Measurements from ENCODE around the gene PRELID1. TPM values are rescaled to one million over a fixed set of nuclear protein-coding genes. Genes with fewer than 3 reads are reported as not detected.

PRELID1 gene
- total RNA-seq, 1 donor from 2014 or later: 39.1 TPM

- Histone ChIP-seq H3K36me3 (ENCODE audit: control insufficient read depth in 3 of 3, insufficient read depth in 3 of 3, low read length in 3 of 3) (peaks cover 42 to 59% (median 51%) of the 10 kb centered on the region in 3 donors), H3K27ac (ENCODE audit: low read depth, low read length) (no peak overlapping the region), H3K4me3 (ENCODE audit: low read length in 3 of 3) (no peak overlapping the region)
Observed at GRCh38 chr5:177296581-177296980, 7.0 kb upstream of the PRELID1 start.

GRCh38 chr5:177297922-177298321 lies 5.7 kb upstream of the PRELID1 start:
- H3K36me3 ChIP-seq (ENCODE audit: control insufficient read depth in 3 of 3, insufficient read depth in 3 of 3, low read length in 3 of 3): peaks cover 33 to 50% (median 41%) of the 10 kb centered on the region in 3 donors
- no peak overlapping the region for H3K27ac ChIP-seq (ENCODE audit: low read depth, low read length)
- H3K9me3 ChIP-seq (ENCODE audit: control insufficient read depth in 3 of 3, low read length in 3 of 3): no peaks in the 10 kb centered on the region
- H3K4me3 ChIP-seq (ENCODE audit: low read length in 3 of 3): no peak overlapping the region
- peaks cover 23 to 50% (median 34%) of the 10 kb centered on the region in 3 donors for H3K4me1 ChIP-seq (ENCODE audit: control insufficient read depth in 3 of 3, insufficient read depth in 3 of 3, low read length in 3 of 3)
- no peak overlapping the region for H3K9ac ChIP-seq (ENCODE audit: low read depth in 1 of 3, low read length in 3 of 3)
- H3K27me3 ChIP-seq (ENCODE audit: control insufficient read depth in 3 of 3, insufficient read depth in 3 of 3, low read length in 3 of 3): no peaks in the 10 kb centered on the region

More at GRCh38 chr5:177296581-177296980, 7.0 kb upstream of the PRELID1 start:
- H3K9ac ChIP-seq (ENCODE audit: low read depth in 1 of 3, low read length in 3 of 3): no peak overlapping the region
- H3K9me3 ChIP-seq (ENCODE audit: control insufficient read depth in 3 of 3, low read length in 3 of 3): no peaks in the 10 kb centered on the region
- H3K4me1 ChIP-seq (ENCODE audit: control insufficient read depth in 3 of 3, insufficient read depth in 3 of 3, low read length in 3 of 3): peaks cover 12 to 37% (median 22%) of the 10 kb centered on the region in 3 donors
- no peaks in the 10 kb centered on the region for H3K27me3 ChIP-seq (ENCODE audit: control insufficient read depth in 3 of 3, insufficient read depth in 3 of 3, low read length in 3 of 3)

- no peak overlapping the region for H3K9ac ChIP-seq (ENCODE audit: low read depth in 1 of 3, low read length in 3 of 3)
- H3K36me3 ChIP-seq (ENCODE audit: control insufficient read depth in 3 of 3, insufficient read depth in 3 of 3, low read length in 3 of 3): peaks cover 18 to 34% (median 26%) of the 10 kb centered on the region in 3 donors
- H3K4me3 ChIP-seq (ENCODE audit: low read length in 3 of 3): no peak overlapping the region
- no peaks in the 10 kb centered on the region for H3K9me3 ChIP-seq (ENCODE audit: control insufficient read depth in 3 of 3, low read length in 3 of 3)
- no peaks in the 10 kb centered on the region for H3K27me3 ChIP-seq (ENCODE audit: control insufficient read depth in 3 of 3, insufficient read depth in 3 of 3, low read length in 3 of 3)
- H3K27ac ChIP-seq (ENCODE audit: low read depth, low read length): peak overlapping the region; percentile 45
- peaks cover 30 to 62% (median 40%) of the 10 kb centered on the region in 3 donors for H3K4me1 ChIP-seq (ENCODE audit: control insufficient read depth in 3 of 3, insufficient read depth in 3 of 3, low read length in 3 of 3)
Observed at GRCh38 chr5:177299697-177300096, 3.9 kb upstream of the PRELID1 start.

- Histone ChIP-seq H3K9ac (ENCODE audit: low read depth in 1 of 3, low read length in 3 of 3) (peak overlapping the region in 1 of 3 donors; percentile 45), H3K27me3 (ENCODE audit: control insufficient read depth in 3 of 3, insufficient read depth in 3 of 3, low read length in 3 of 3) (no peaks in the 10 kb centered on the region), H3K36me3 (ENCODE audit: control insufficient read depth in 3 of 3, insufficient read depth in 3 of 3, low read length in 3 of 3) (peaks cover 16 to 27% (median 24%) of the 10 kb centered on the region in 3 donors), H3K9me3 (ENCODE audit: control insufficient read depth in 3 of 3, low read length in 3 of 3) (no peaks in the 10 kb centered on the region), H3K4me3 (ENCODE audit: low read length in 3 of 3) (no peak overlapping the region), H3K4me1 (ENCODE audit: control insufficient read depth in 3 of 3, insufficient read depth in 3 of 3, low read length in 3 of 3) (peaks cover 35 to 66% (median 44%) of the 10 kb centered on the region in 3 donors), H3K27ac (ENCODE audit: low read depth, low read length) (peak overlapping the region; percentile 63)
Observed at GRCh38 chr5:177300236-177300880, 3.2 kb upstream of the PRELID1 start.

GRCh38 chr5:177300951-177301350 lies 2.6 kb upstream of the PRELID1 start:
- peak overlapping the region; percentile 63 for H3K27ac ChIP-seq (ENCODE audit: low read depth, low read length)
- no peaks in the 10 kb centered on the region for H3K27me3 ChIP-seq (ENCODE audit: control insufficient read depth in 3 of 3, insufficient read depth in 3 of 3, low read length in 3 of 3)
- peaks cover 35 to 63% (median 44%) of the 10 kb centered on the region in 3 donors for H3K4me1 ChIP-seq (ENCODE audit: control insufficient read depth in 3 of 3, insufficient read depth in 3 of 3, low read length in 3 of 3)
- H3K4me3 ChIP-seq (ENCODE audit: low read length in 3 of 3): no peak overlapping the region
- peak overlapping the region in 1 of 3 donors; percentile 1 for H3K9ac ChIP-seq (ENCODE audit: low read depth in 1 of 3, low read length in 3 of 3)
- H3K9me3 ChIP-seq (ENCODE audit: control insufficient read depth in 3 of 3, low read length in 3 of 3): no peaks in the 10 kb centered on the region
- peaks cover 16 to 27% (median 23%) of the 10 kb centered on the region in 3 donors for H3K36me3 ChIP-seq (ENCODE audit: control insufficient read depth in 3 of 3, insufficient read depth in 3 of 3, low read length in 3 of 3)

- H3K27ac ChIP-seq (ENCODE audit: low read depth, low read length): no peak overlapping the region
- H3K9ac ChIP-seq (ENCODE audit: low read depth in 1 of 3, low read length in 3 of 3): peak overlapping the region in 2 of 3 donors; percentile 35 to 96
- H3K36me3 ChIP-seq (ENCODE audit: control insufficient read depth in 3 of 3, insufficient read depth in 3 of 3, low read length in 3 of 3): peaks cover 18 to 28% (median 28%) of the 10 kb centered on the region in 3 donors
- H3K4me3 ChIP-seq (ENCODE audit: low read length in 3 of 3): peak overlapping the region in 1 of 3 donors; percentile 46
- H3K27me3 ChIP-seq (ENCODE audit: control insufficient read depth in 3 of 3, insufficient read depth in 3 of 3, low read length in 3 of 3): no peaks in the 10 kb centered on the region
- H3K9me3 ChIP-seq (ENCODE audit: control insufficient read depth in 3 of 3, low read length in 3 of 3): no peaks in the 10 kb centered on the region
- H3K4me1 ChIP-seq (ENCODE audit: control insufficient read depth in 3 of 3, insufficient read depth in 3 of 3, low read length in 3 of 3): peaks cover 37 to 63% (median 42%) of the 10 kb centered on the region in 3 donors
Observed at GRCh38 chr5:177301503-177302165, 2.0 kb upstream of the PRELID1 start.

GRCh38 chr5:177302354-177303110 lies 1.1 kb upstream of the PRELID1 start:
- peaks cover 37 to 64% (median 38%) of the 10 kb centered on the region in 3 donors for H3K4me1 ChIP-seq (ENCODE audit: control insufficient read depth in 3 of 3, insufficient read depth in 3 of 3, low read length in 3 of 3)
- H3K4me3 ChIP-seq (ENCODE audit: low read length in 3 of 3): peak overlapping the region; percentile 82 to 99 (median 95)
- peak overlapping the region; percentile 82 for H3K27ac ChIP-seq (ENCODE audit: low read depth, low read length)
- no peaks in the 10 kb centered on the region for H3K27me3 ChIP-seq (ENCODE audit: control insufficient read depth in 3 of 3, insufficient read depth in 3 of 3, low read length in 3 of 3)
- H3K9ac ChIP-seq (ENCODE audit: low read depth in 1 of 3, low read length in 3 of 3): peak overlapping the region; percentile 52 to 96 (median 90)
- peaks cover 26 to 33% (median 31%) of the 10 kb centered on the region in 3 donors for H3K36me3 ChIP-seq (ENCODE audit: control insufficient read depth in 3 of 3, insufficient read depth in 3 of 3, low read length in 3 of 3)
- H3K9me3 ChIP-seq (ENCODE audit: control insufficient read depth in 3 of 3, low read length in 3 of 3): no peaks in the 10 kb centered on the region

- Histone ChIP-seq H3K4me1 (ENCODE audit: control insufficient read depth in 3 of 3, insufficient read depth in 3 of 3, low read length in 3 of 3) (peaks cover 37 to 67% (median 40%) of the 10 kb centered on the region in 3 donors), H3K9ac (ENCODE audit: low read depth in 1 of 3, low read length in 3 of 3) (peak overlapping the region; percentile 90 to 96 (median 94)), H3K4me3 (ENCODE audit: low read length in 3 of 3) (peak overlapping the region; percentile 90 to 99 (median 95)), H3K9me3 (ENCODE audit: control insufficient read depth in 3 of 3, low read length in 3 of 3) (no peaks in the 10 kb centered on the region), H3K36me3 (ENCODE audit: control insufficient read depth in 3 of 3, insufficient read depth in 3 of 3, low read length in 3 of 3) (peaks cover 26 to 33% (median 31%) of the 10 kb centered on the region in 3 donors), H3K27ac (ENCODE audit: low read depth, low read length) (peak overlapping the region; percentile 82), H3K27me3 (ENCODE audit: control insufficient read depth in 3 of 3, insufficient read depth in 3 of 3, low read length in 3 of 3) (no peaks in the 10 kb centered on the region)
Observed at GRCh38 chr5:177303925-177304391, 359 bp downstream of the PRELID1 start.

- H3K9ac ChIP-seq (ENCODE audit: low read depth in 1 of 3, low read length in 3 of 3): peak overlapping the region; percentile 90 to 96 (median 94)
- peaks cover 26 to 33% (median 31%) of the 10 kb centered on the region in 3 donors for H3K36me3 ChIP-seq (ENCODE audit: control insufficient read depth in 3 of 3, insufficient read depth in 3 of 3, low read length in 3 of 3)
- H3K4me3 ChIP-seq (ENCODE audit: low read length in 3 of 3): peak overlapping the region; percentile 90 to 99 (median 95)
- no peaks in the 10 kb centered on the region for H3K9me3 ChIP-seq (ENCODE audit: control insufficient read depth in 3 of 3, low read length in 3 of 3)
- peak overlapping the region; percentile 82 for H3K27ac ChIP-seq (ENCODE audit: low read depth, low read length)
- no peaks in the 10 kb centered on the region for H3K27me3 ChIP-seq (ENCODE audit: control insufficient read depth in 3 of 3, insufficient read depth in 3 of 3, low read length in 3 of 3)
- peaks cover 41 to 69% (median 42%) of the 10 kb centered on the region in 3 donors for H3K4me1 ChIP-seq (ENCODE audit: control insufficient read depth in 3 of 3, insufficient read depth in 3 of 3, low read length in 3 of 3)
Observed at GRCh38 chr5:177304392-177305119, 957 bp downstream of the PRELID1 start.

Measured in skeletal muscle tissue (tissue), 4 donors.